HG03039 (cell line): ENCODE data around the gene PGLYRP3.
"Not testable (repeated sequence)": the region's sequence is repeated elsewhere in the genome, so short reads cannot be mapped to it uniquely, and the experiment has no call there.

Experiments
- ATAC-seq: cut with Tn5 transposase; IDR thresholded peaks from one replicate; pipeline ENCODE4 v1.9.1; 2021; ENCODE audit warnings: mild to moderate bottlenecking, moderate library complexity; ENCODE audit not compliant: unreplicated experiment

Gene PGLYRP3

GRCh38 chr1:153348511-153349362 lies 36.0 kb upstream of the PGLYRP3 start, which contains the start of gene PGLYRP4:
Gene PGLYRP4, minus strand, starts transcription at chr1:153348841. Its CDS starts 909 bp downstream, at chr1:153347932.
- ATAC-seq: no peak

GRCh38 chr1:153347856-153348255 lies 35.1 kb upstream of the PGLYRP3 start:
- no peak for ATAC-seq

GRCh38 chr1:153347049-153347448 lies 34.3 kb upstream of the PGLYRP3 start:
- ATAC-seq: not testable (repeated sequence)

GRCh38 chr1:153346077-153346723 lies 33.4 kb upstream of the PGLYRP3 start:
- no peak for ATAC-seq

GRCh38 chr1:153345187-153346076 lies 32.7 kb upstream of the PGLYRP3 start:
- ATAC-seq: no peak

- ATAC-seq: no peak
Observed at GRCh38 chr1:153344718-153345025, 31.9 kb upstream of the PGLYRP3 start.

GRCh38 chr1:153343811-153344717 lies 31.3 kb upstream of the PGLYRP3 start:
- ATAC-seq: no peak

- no peak for ATAC-seq
Observed at GRCh38 chr1:153343040-153343681, 30.4 kb upstream of the PGLYRP3 start.

- no peak for ATAC-seq
Observed at GRCh38 chr1:153342178-153342577, 29.4 kb upstream of the PGLYRP3 start.

- no peak for ATAC-seq
Observed at GRCh38 chr1:153341431-153341934, 28.7 kb upstream of the PGLYRP3 start.

GRCh38 chr1:153340356-153340755 lies 27.6 kb upstream of the PGLYRP3 start:
- ATAC-seq: no peak

- no peak for ATAC-seq
Observed at GRCh38 chr1:153339802-153340201, 27.1 kb upstream of the PGLYRP3 start.

- ATAC-seq: no peak
Observed at GRCh38 chr1:153337980-153338853, 25.5 kb upstream of the PGLYRP3 start.

- ATAC-seq: no peak
Observed at GRCh38 chr1:153336650-153337049, 23.9 kb upstream of the PGLYRP3 start.

GRCh38 chr1:153333902-153334301 lies 21.1 kb upstream of the PGLYRP3 start:
- no peak for ATAC-seq

- ATAC-seq: no peak
Observed at GRCh38 chr1:153324912-153325311, 12.2 kb upstream of the PGLYRP3 start.

GRCh38 chr1:153322568-153322967 lies 9.8 kb upstream of the PGLYRP3 start:
- ATAC-seq: no peak

- not testable (repeated sequence) for ATAC-seq
Observed at GRCh38 chr1:153318145-153318544, 5.4 kb upstream of the PGLYRP3 start.

GRCh38 chr1:153316013-153316412 lies 3.3 kb upstream of the PGLYRP3 start:
- not testable (repeated sequence) for ATAC-seq
